ENCODE measurements around the gene RUNX3. TPM values are rescaled to one million over a fixed set of nuclear protein-coding genes. Genes with fewer than 3 reads are reported as not detected.

Gene RUNX3
- total and polyA plus RNA-seq, 8 donors, result 0.98 to 8.7 (median 1.5) TPM

- Histone ChIP-seq H3K27ac (no peak overlapping the region), H3K9me3 (no peaks in the 10 kb centered on the region), H3K36me3 (peaks cover 0 to 40% of the 10 kb centered on the region in 2 donors), H3K27me3 (peaks cover 0 to 31% of the 10 kb centered on the region in 2 donors), H3K4me1 (peaks cover 0 to 5% of the 10 kb centered on the region in 2 donors), H3K4me3 (no peak overlapping the region)
- intact Hi-C loops (cut with DNase I), result no loop called here
- TF ChIP-seq CTCF (IDR thresholded peaks at IDR 0.05), result no peak
- no peak for ATAC-seq
- DNase-seq, result peak in 1 of 4 donors; percentile 13
Observed at GRCh38 chr1:24906760-24907490, 23.2 kb downstream of the RUNX3 start.

GRCh38 chr1:24905979-24906720, 23.9 kb downstream of the RUNX3 start:
- no peak overlapping the region for H3K4me3 ChIP-seq
- peaks cover 0 to 39% of the 10 kb centered on the region in 2 donors for H3K27me3 ChIP-seq
- TF ChIP-seq CTCF (IDR thresholded peaks at IDR 0.05), result no peak
- intact Hi-C loops (cut with DNase I), result no loop called here
- no peaks in the 10 kb centered on the region for H3K9me3 ChIP-seq
- ATAC-seq (no peak), DNase-seq (peak in 1 of 4 donors; percentile 19)
- peaks cover 0 to 39% of the 10 kb centered on the region in 2 donors for H3K36me3 ChIP-seq
- H3K27ac ChIP-seq, result no peak overlapping the region
- H3K4me1 ChIP-seq, result peaks cover 0 to 5% of the 10 kb centered on the region in 2 donors

- no peak for TF ChIP-seq CTCF (IDR thresholded peaks at IDR 0.05)
- H3K27me3 ChIP-seq, result peaks cover 0 to 45% of the 10 kb centered on the region in 2 donors
- no peak overlapping the region for H3K4me3 ChIP-seq
- DNase-seq (peak in 1 of 4 donors; percentile 31), ATAC-seq (no peak)
- H3K9me3 ChIP-seq, result no peaks in the 10 kb centered on the region
- H3K36me3 ChIP-seq, result peaks cover 0 to 39% of the 10 kb centered on the region in 2 donors
- H3K4me1 ChIP-seq, result peaks cover 0 to 5% of the 10 kb centered on the region in 2 donors
- intact Hi-C loops (cut with DNase I), result no loop called here
- H3K27ac ChIP-seq, result no peak overlapping the region
Observed at GRCh38 chr1:24905355-24905978, 24.6 kb downstream of the RUNX3 start.

GRCh38 chr1:24904731-24905354, 25.2 kb downstream of the RUNX3 start:
- peaks cover 0 to 49% of the 10 kb centered on the region in 2 donors for H3K27me3 ChIP-seq
- H3K9me3 ChIP-seq, result no peaks in the 10 kb centered on the region
- no peak overlapping the region for H3K4me3 ChIP-seq
- peaks cover 0 to 39% of the 10 kb centered on the region in 2 donors for H3K36me3 ChIP-seq
- DNase-seq (peak in 1 of 4 donors; percentile 19), ATAC-seq (no peak)
- H3K27ac ChIP-seq, result no peak overlapping the region
- no peak for TF ChIP-seq CTCF (IDR thresholded peaks at IDR 0.05)
- H3K4me1 ChIP-seq, result peaks cover 0 to 5% of the 10 kb centered on the region in 2 donors
- intact Hi-C loops (cut with DNase I), result no loop called here
